ENCODE data around the gene ANO3. TPM values are rescaled to one million over a fixed set of nuclear protein-coding genes. Genes with fewer than 3 reads are reported as not detected.

Gene ANO3
- total and polyA plus RNA-seq, 2 of the 8 experiments (the other 6 are each of a cell fraction or from before 2014, with no cell fraction given), result not detected

- TF ChIP-seq CHD7 (IDR thresholded peaks at IDR 0.05; ENCODE audit: insufficient replicate concordance, low read length) (no peak), ATF2 (IDR thresholded peaks at IDR 0.05; ENCODE audit: low read length) (no peak), YY1 (IDR thresholded peaks at IDR 0.05; ENCODE audit: low read depth, low read length) (no peak), SAP30 (IDR thresholded peaks at IDR 0.05; ENCODE audit: insufficient read depth, insufficient replicate concordance, low read length) (no peak), RAD21 (IDR thresholded peaks at IDR 0.05 in 1 of 2, conservative IDR thresholded peaks at IDR 0.05 in 1 of 2; ENCODE audit: low read depth in 2 of 2, low read length in 2 of 2) (no peak), HDAC2 (IDR thresholded peaks at IDR 0.05; ENCODE audit: borderline replicate concordance in 1 of 2, low read depth in 2 of 2, low read length in 2 of 2) (no peak), FOSL1 (IDR thresholded peaks at IDR 0.05; ENCODE audit: insufficient read depth, low read depth, low read length) (no peak), ZNF274 (IDR thresholded peaks at IDR 0.05; ENCODE audit: borderline replicate concordance, extremely low read depth, low read length) (no peak), TAF7 (optimal IDR thresholded peaks at IDR 0.05; ENCODE audit: borderline replicate concordance, low read depth, low read length) (no peak)
Observed at GRCh38 chr11:26541870-26542269, 209.9 kb downstream of the ANO3 start (continued).
